ENCODE measurements around the gene BTRC. TPM values are rescaled to one million over a fixed set of nuclear protein-coding genes. Genes with fewer than 3 reads are reported as not detected.
"Not testable (repeated sequence)": the region's sequence is repeated elsewhere in the genome, so short reads cannot be mapped to it uniquely, and the experiment has no call there.

BTRC gene
- total RNA-seq, 1 experiment from 2014 or later = 13.0 TPM

DNA sequence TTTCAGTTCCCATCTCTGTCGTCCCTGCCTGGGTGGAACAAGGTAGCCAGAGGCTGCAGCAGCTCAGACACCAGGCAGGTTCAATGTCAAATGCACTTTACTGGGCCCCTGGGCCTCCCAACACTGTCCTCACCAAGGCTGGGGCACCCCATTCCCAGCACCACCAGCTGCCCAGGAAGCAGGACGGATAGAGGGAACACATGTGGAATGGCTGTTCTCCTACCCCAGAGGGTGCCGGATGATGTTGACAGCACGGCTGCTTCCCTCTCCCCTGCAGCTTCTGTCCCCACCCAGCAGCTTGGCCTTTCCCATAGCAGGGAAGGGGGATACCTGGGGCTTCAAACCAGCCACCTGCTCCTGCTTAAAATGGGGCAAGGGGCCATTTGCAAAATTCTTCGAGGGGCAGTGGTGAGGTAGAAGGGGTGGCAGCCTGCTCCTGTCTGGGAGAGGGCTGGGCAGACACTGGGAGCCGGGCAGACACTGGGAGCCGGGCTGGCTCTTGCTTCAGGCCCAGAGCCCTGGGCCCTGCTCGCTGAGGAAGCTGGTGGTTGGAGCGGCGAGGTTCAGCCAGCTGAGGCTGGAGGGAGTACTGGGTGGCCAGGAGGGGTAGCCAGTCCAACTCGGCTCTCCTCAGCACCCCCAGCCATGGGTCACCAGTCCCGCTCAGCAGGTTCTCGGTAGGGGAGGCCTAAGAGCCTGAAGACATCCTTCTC, 225.0 kb downstream of the BTRC start:
- Histone ChIP-seq H3K4me3 (ENCODE audit: insufficient read depth, low read depth, low read length) (no peak overlapping the region), H3K36me3 (replicated peaks; ENCODE audit: control insufficient read depth, insufficient read depth, low read length) (peaks cover 12% of the 10 kb centered on the region), H3K27me3 (ENCODE audit: control insufficient read depth, insufficient read depth, low read length) (no peaks in the 10 kb centered on the region)
- DNase-seq = no peak

DNA sequence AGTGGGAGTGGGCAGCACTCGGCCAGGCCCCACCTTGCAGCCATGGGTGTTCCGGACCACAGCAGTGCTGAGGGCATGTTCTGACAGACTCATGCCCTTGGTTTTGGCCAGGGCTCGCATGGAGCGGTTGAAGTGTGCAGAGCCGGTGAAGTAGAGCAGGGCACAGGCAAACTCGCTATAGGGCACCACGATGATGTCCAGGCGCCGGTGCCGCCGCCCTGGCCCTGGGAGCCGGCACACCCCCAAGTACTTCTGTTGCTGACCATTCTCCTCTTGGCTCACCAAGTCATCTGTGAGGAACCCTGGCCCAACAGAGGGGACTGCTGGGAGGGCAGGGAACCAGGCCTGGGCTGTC, 225.5 kb downstream of the BTRC start:
- Histone ChIP-seq H3K36me3 (replicated peaks; ENCODE audit: control insufficient read depth, insufficient read depth, low read length) (peaks cover 12% of the 10 kb centered on the region), H3K4me3 (ENCODE audit: insufficient read depth, low read depth, low read length) (no peak overlapping the region), H3K27me3 (ENCODE audit: control insufficient read depth, insufficient read depth, low read length) (no peaks in the 10 kb centered on the region)
- DNase-seq = no peak

DNA sequence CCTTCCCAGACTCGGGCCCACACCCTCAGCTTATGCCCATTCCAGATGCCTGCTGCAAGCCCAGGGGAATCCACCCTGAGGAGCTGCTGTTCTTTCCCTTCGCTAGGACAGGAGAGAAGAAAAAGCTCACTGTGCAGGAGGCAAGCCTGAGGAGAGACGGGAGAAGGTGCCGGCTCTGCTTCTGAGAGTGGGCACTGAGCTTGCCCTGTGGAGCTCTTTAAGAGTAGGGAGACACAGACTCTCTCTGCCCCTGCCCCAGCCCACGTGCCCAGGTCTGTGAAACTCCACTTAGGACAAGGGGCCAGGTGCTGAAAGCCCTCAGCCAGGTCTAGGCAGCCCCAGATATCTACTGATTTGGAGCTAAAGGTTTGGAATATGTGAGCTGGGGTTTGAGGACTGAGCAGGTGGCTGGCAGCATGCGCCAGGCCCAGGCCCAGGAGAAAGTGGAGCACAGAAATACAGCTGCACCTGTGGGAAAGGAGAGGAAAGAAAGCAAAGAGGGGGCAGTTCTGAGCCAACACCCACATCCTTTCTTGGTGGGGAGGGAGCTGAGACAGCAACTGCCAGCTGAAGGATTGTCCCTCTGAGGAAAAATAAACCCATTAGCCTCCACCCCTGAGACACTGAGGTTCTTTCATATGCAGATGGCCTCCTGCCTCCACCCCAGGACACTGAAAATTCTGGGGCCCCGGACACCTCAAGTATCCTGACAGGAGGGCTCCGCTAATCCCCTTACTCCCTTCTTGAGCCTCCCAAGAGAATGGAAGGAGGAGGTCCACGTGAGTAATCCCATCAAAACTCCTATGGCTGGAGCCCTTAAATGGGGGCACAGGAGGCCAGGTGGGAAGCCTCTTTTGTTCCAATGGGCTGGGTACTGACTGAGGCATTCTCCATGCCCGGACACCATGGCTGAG, 226.8 kb downstream of the BTRC start:
- no peak overlapping the region for H3K4me3 ChIP-seq (ENCODE audit: insufficient read depth, low read depth, low read length)
- DNase-seq = peak; percentile 76
- H3K27me3 ChIP-seq (ENCODE audit: control insufficient read depth, insufficient read depth, low read length) = no peaks in the 10 kb centered on the region
- peaks cover 16% of the 10 kb centered on the region for H3K36me3 ChIP-seq (replicated peaks; ENCODE audit: control insufficient read depth, insufficient read depth, low read length)

DNA sequence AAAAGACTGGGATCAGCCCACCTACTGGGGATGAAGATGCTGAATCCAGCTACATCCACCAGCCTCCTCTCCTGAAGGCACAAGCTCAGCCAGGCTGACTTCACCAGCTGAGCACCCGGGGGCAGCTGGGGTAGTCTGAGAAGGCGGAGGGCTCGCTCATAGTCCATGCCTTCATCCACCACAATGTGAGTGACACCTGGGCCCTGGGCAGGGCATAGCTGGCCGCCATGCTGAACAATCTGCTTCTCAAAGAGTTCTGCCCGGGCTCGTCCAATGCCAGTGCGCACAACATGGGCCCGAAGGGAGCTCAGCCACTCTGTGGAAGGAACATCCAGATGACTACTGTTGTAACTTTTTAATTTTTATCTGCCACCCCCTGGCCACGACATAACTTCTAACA, 231.9 kb downstream of the BTRC start:
- Histone ChIP-seq H3K36me3 (replicated peaks; ENCODE audit: control insufficient read depth, insufficient read depth, low read length) (peaks cover 9% of the 10 kb centered on the region), H3K27me3 (ENCODE audit: control insufficient read depth, insufficient read depth, low read length) (no peaks in the 10 kb centered on the region), H3K4me3 (ENCODE audit: insufficient read depth, low read depth, low read length) (no peak overlapping the region)
- no peak for DNase-seq

DNA sequence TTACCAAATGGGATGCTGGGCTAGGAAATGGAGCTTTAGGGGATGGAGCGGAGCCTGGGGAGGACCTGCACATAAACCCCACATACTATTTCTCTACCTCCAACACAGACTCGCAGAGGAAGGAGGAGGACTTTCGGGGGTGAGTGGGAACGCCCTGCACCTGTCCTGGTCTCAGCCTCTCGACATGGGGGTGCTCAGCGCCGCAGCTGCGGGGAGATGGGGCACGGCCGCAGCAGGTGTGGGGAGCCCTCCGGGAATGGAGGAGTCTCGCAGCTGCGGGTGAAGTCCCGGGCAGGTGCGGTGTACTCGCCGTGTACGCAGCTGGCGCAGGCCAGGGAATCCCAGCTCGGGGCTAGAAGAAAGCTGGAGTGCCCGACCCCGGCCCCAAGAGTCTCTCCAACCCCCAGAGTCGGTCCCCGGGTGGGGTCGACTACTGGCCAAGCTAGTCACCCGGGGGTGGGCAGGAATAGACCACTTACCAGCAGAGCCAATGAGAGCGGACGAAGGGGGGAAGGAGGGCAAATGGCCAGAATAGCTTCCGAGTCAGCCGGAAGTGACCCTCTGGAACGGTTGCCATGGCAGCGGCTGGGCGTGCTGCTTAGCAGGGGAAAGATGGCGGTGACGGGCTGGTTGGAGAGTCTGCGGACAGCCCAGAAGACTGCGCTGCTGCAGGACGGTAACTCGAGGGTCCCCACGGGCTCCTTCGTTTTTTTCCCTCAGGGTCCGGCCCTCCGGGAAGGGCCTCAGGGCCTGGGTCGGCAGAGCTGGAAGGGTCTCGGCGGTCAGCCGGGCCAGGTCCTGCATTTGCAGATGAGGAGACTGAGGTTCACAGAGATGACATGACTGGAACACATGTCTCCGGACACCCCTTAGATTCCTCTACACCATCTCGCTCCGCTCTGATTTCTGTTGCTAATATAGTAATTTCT, 234.0 kb downstream of the BTRC start, which contains the start of the genes DPCD and POLL:
Gene DPCD, plus strand, starts transcription at position 597 of the 929 bp plus-strand sequence. Its CDS starts 16 bp downstream, at position 613.
Gene POLL, minus strand, starts transcription at position 533 of the 929 bp plus-strand sequence. CDS start 897 bp downstream, outside the sequence.
- no peaks in the 10 kb centered on the region for H3K27me3 ChIP-seq (ENCODE audit: control insufficient read depth, insufficient read depth, low read length)
- DNase-seq = peak; percentile 97
- H3K36me3 ChIP-seq (replicated peaks; ENCODE audit: control insufficient read depth, insufficient read depth, low read length) = peaks cover 7% of the 10 kb centered on the region
- H3K4me3 ChIP-seq (ENCODE audit: insufficient read depth, low read depth, low read length) = peak within 1 kb of the TSS; percentile 95

DNA sequence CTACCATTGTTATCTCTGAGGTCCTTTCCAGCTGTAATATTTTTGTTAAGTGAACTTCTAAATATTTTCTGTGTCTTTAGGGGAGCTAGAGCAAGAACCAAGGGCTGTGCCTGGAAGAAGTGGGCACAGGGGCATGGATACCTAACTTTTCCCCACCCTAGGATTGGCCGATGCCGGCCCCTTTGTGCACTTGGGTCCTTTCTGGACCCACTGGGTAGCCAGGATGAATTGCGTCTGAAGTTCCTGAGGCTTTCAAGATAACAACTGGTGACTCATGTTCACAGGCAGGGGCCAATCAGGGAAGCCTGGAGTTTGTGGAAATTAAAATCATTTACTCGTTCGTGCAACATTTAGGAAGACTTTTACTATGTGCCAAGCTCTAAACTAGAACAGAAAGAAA, 234.9 kb downstream of the BTRC start:
- Histone ChIP-seq H3K27me3 (ENCODE audit: control insufficient read depth, insufficient read depth, low read length) (no peaks in the 10 kb centered on the region), H3K4me3 (ENCODE audit: insufficient read depth, low read depth, low read length) (peak overlapping the region; percentile 95; the same call in 1 of the 2 replicates), H3K36me3 (replicated peaks; ENCODE audit: control insufficient read depth, insufficient read depth, low read length) (peaks cover 4% of the 10 kb centered on the region)
- peak; percentile 29 for DNase-seq

DNA sequence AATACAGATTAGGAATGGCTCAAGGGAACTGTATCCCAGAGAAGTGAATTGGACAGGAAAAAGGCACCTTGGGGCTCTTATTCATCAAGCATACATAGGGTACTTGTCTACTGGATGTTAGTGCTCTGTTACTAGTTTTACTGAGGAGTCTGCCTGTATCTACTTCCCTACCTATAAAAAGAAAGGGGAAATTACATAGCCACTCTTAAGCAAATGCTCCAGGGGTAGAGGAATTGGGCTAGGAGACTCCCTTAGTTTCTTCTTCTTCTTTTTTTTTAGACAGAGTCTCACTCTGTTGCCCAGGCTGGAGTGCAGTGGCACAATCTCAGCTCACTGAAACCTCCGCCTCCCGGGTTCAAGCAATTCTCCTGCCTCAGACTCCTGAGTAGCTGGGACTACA, 239.4 kb downstream of the BTRC start:
- not testable (repeated sequence) for H3K4me3 ChIP-seq (ENCODE audit: insufficient read depth, low read depth, low read length)

DNA sequence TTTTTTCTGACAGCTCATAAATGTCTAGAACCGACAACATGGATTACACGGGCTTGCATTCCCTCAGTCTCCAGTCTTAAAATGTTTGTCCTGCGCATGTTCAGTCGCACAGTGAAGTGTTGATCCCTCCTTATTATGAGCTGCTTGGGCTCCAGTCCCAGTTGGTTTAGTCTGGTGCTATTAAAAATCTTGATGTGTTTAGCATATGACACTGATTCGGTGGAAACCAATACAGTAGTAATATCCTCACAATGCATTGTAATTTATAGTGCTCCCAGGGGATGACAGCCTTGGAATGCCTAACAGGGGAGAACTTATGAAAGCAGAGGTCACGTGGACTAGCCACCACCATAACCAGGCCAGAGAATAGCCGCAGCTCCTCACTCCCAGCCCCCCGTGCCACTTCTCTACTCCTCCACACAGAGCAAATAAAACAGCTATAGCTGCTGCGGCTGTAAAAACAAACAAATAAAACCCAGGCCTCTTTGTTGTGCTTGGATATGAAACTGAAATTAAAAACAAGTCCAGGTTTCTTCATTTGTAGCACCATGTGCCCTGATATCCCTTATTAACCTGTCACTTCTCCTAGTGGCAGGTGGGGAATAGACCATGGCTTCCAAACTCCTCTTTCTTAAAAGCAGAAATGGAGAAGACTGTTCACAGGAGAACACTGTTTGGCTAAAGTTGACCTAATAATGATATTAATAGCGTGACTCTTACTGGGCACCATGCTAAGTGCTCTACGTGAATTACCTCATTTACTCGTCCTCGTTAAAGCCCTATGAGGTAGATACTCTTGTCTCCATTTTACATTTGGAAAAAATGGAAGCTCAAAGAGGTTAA, 241.8 kb downstream of the BTRC start:
- DNase-seq = no peak
- no peak overlapping the region for H3K4me3 ChIP-seq (ENCODE audit: insufficient read depth, low read depth, low read length)
- no peaks in the 10 kb centered on the region for H3K27me3 ChIP-seq (ENCODE audit: control insufficient read depth, insufficient read depth, low read length)
- no peaks in the 10 kb centered on the region for H3K36me3 ChIP-seq (replicated peaks; ENCODE audit: control insufficient read depth, insufficient read depth, low read length)

More for the DNA sequence above, 239.4 kb downstream of the BTRC start:
- H3K36me3 ChIP-seq (replicated peaks; ENCODE audit: control insufficient read depth, insufficient read depth, low read length); H3K27me3 ChIP-seq (ENCODE audit: control insufficient read depth, insufficient read depth, low read length); DNase-seq: not testable (repeated sequence)

DNA sequence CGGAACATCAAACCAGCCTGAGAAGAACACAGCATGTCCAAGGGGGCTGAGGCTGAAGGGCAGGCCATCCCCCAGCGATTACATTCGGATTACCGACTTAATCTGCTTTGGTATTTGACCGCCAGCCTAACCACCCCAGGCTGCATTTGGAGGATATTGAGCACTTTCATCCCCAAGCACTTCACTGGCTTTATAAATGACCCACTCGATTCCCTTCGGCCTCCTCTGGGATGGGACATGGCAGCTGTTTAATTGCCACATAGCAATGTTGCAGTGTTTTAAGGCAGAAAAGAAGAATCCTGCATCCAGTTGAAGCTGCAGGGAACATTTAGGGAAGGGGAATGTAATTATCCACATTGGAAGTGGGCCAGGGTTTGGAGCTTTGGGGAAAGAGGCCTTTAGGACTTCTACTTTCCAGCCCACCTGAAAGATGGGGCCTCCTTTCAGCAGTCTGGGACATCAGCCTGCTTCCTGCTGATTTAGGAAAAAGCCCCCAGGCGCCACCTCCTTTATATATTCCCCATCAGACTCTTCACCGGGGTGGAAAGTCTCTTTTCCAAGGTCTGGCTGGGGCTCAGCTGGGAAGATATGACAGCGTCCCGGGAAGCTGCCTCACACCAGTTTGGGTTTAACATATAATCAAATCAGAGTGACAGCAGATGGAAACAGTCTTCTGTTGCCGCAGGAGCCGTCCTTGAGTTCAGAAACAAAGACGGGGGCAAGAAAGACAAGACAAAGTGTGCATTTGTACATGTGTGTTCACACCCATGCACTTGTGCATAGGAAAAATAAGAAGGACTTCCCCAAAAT, 243.3 kb downstream of the BTRC start:
- no peak overlapping the region for H3K4me3 ChIP-seq (ENCODE audit: insufficient read depth, low read depth, low read length)
- no peaks in the 10 kb centered on the region for H3K27me3 ChIP-seq (ENCODE audit: control insufficient read depth, insufficient read depth, low read length)
- no peaks in the 10 kb centered on the region for H3K36me3 ChIP-seq (replicated peaks; ENCODE audit: control insufficient read depth, insufficient read depth, low read length)
- DNase-seq = peak; percentile 54

DNA sequence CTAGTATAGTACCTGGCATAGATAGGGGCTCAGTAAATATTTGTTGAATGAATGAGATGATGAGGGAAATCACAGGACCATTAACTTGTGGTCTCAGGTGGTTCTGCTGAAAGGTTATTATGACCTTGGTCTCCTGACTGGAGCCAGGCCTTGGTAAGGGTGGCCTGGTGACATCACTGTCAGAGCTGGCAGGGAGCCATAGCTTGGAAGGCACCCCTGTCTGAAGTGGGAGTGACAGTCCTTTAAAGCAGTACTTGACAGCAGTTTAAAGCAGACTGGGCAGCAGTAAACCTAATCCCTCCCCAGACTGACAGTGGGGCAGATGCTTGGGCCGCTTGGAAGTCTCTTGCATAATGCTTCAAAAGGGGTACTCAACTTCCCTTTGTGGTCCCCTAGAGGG, 247.6 kb downstream of the BTRC start:
- Histone ChIP-seq H3K27me3 (ENCODE audit: control insufficient read depth, insufficient read depth, low read length) (no peaks in the 10 kb centered on the region), H3K36me3 (replicated peaks; ENCODE audit: control insufficient read depth, insufficient read depth, low read length) (no peaks in the 10 kb centered on the region), H3K4me3 (ENCODE audit: insufficient read depth, low read depth, low read length) (no peak overlapping the region)
- no peak for DNase-seq

DNA sequence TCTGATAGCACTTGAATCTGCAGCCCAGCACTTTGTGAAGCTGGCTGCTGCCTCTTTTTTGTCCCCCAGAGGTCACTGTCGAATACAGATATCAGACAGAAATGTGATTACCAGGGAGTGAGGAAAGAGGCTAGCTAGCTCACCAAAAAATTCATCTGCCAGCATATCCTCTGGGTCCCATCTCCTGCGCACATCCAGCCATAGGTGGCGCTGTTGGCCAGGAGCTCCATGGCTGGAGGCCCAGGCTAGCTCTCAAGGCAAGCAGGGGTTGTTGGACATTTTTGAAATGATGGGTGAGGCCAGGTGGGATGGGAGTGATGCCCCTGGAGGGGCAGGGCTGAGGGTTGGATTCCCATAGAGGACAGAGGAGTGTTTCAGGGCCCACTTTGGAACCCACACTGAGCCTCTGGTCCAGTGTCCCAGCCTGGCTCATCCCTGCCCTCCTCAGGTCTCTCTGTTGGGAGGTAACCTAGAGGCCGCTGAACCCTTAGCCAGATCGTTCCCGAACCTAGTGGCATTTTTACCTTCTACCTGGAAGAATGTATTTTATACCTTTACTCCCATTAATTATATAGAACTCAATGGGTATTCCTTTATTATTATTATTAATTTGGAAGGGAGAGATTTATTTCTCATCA, 248.9 kb downstream of the BTRC start:
- Histone ChIP-seq H3K36me3 (replicated peaks; ENCODE audit: control insufficient read depth, insufficient read depth, low read length) (no peaks in the 10 kb centered on the region), H3K27me3 (ENCODE audit: control insufficient read depth, insufficient read depth, low read length) (no peaks in the 10 kb centered on the region), H3K4me3 (ENCODE audit: insufficient read depth, low read depth, low read length) (no peak overlapping the region)
- peak; percentile 87 for DNase-seq
